ENCODE results near the gene VSIR. TPM values are rescaled to one million over a fixed set of nuclear protein-coding genes. Genes with fewer than 3 reads are reported as not detected.

Gene VSIR
- total and polyA plus RNA-seq, 9 of the 15 experiments (the other 6 are each of a cell fraction or from before 2014, with no cell fraction given): 0.14 to 20.5 (median 9.3) TPM

GRCh38 chr10:71747551-71748523, 25.5 kb downstream of the VSIR start (continued):
- peak; percentile 58; the same call in 1 of the 2 replicates for TF ChIP-seq ATF4 (CRISPR knock-in tag; IDR thresholded peaks at IDR 0.05)
- no peak for TF ChIP-seq PHF21A (IDR thresholded peaks at IDR 0.05; ENCODE audit: borderline replicate concordance, low read depth)
- peak; percentile 87 for TF ChIP-seq C11orf30 (IDR thresholded peaks at IDR 0.05; ENCODE audit: low read depth)
- 0 out of 2 replicates have a peak, but pooled peaks have one; percentile 60 for TF ChIP-seq KAT7 (CRISPR knock-in tag; IDR thresholded peaks at IDR 0.05; ENCODE audit: borderline replicate concordance)
- no peak for TF ChIP-seq ESRRB (CRISPR knock-in tag; IDR thresholded peaks at IDR 0.05; ENCODE audit: borderline replicate concordance)
- no peak for TF ChIP-seq U2AF1 (optimal IDR thresholded peaks at IDR 0.05; ENCODE audit: low read depth, low read length)
- TF ChIP-seq XRCC3 (IDR thresholded peaks at IDR 0.05): no peak
- peak; percentile 71; the same call in 1 of the 2 replicates for TF ChIP-seq ZNF212 (CRISPR knock-in tag; IDR thresholded peaks at IDR 0.05)
- no peak for TF ChIP-seq NFE2L1 (tag; IDR thresholded peaks at IDR 0.05; ENCODE audit: borderline replicate concordance, low read depth)
- no peak for TF ChIP-seq FOXA3 (CRISPR knock-in tag; conservative IDR thresholded peaks at IDR 0.05 in 1 of 2, IDR thresholded peaks at IDR 0.05 in 1 of 2)
- no peak for TF ChIP-seq STAT6 (CRISPR knock-in tag; IDR thresholded peaks at IDR 0.05)
- 0 out of 2 replicates have a peak, but pooled peaks have one; percentile 17 for TF ChIP-seq SOX6 (IDR thresholded peaks at IDR 0.05)
- TF ChIP-seq ZNF780A (CRISPR knock-in tag; IDR thresholded peaks at IDR 0.05): no peak
- TF ChIP-seq ZKSCAN8 (CRISPR knock-in tag; IDR thresholded peaks at IDR 0.05): no peak
- TF ChIP-seq ZNF785 (CRISPR knock-in tag; IDR thresholded peaks at IDR 0.05): 0 out of 2 replicates have a peak, but pooled peaks have one; percentile 57
- TF ChIP-seq SMAD4 (CRISPR knock-in tag; conservative IDR thresholded peaks at IDR 0.05): peak; percentile 79
- TF ChIP-seq GTF2B (IDR thresholded peaks at IDR 0.05; ENCODE audit: extremely low read depth, insufficient read length): no peak
- peak; percentile 54; the same call in 1 of the 2 replicates for TF ChIP-seq ZNF79 (CRISPR knock-in tag; IDR thresholded peaks at IDR 0.05; ENCODE audit: low read depth)
